A549 (cell line): ENCODE data around the gene RPS21.

ENCODE experiments used
- CBX8 ChIP-seq: fragments of 200-600 bp; sonication (generic); IDR thresholded peaks from 2 replicates; pipeline ENCODE4 v1.6.1; 2016
- EP300 ChIP-seq, 2 experiments: fragments of >200 bp; sonication (Bioruptor Twin); formaldehyde crosslinking; IDR thresholded peaks; 2 replicates in 1 of 2; 3 replicates in 1 of 2; pipeline ENCODE4 v1.6.1; 2016 to 2017
- MAFK ChIP-seq: fragments of 450-650 bp; IDR thresholded peaks from 2 replicates; pipeline ENCODE4 v1.6.1; 2014; ENCODE audit not compliant: partially characterized antibody
- MAZ ChIP-seq: fragments of 150-350 bp; IDR thresholded peaks from 2 replicates; pipeline ENCODE4 v1.6.1; 2014; ENCODE audit warnings: antibody characterized with exemption, low read depth, low read length, borderline replicate concordance
- NFE2L2 ChIP-seq: fragments of 150-350 bp; conservative IDR thresholded peaks from 2 replicates; pipeline ENCODE4 v1.6.1; 2014; ENCODE audit warnings: low read length
- TF ChIP-seq, protein P1 (sequence below): fragments of >200 bp; sonication (Bioruptor Twin); formaldehyde crosslinking; IDR thresholded peaks from 3 replicates; pipeline ENCODE4 v1.5.1; 2016
- TF ChIP-seq, protein P2 (sequence below): fragments of 200-600 bp; sonication (generic); IDR thresholded peaks from 2 replicates; pipeline ENCODE4 v1.6.1; 2016; ENCODE audit warnings: antibody characterized with exemption, mild to moderate bottlenecking, moderate library complexity

DNA sequence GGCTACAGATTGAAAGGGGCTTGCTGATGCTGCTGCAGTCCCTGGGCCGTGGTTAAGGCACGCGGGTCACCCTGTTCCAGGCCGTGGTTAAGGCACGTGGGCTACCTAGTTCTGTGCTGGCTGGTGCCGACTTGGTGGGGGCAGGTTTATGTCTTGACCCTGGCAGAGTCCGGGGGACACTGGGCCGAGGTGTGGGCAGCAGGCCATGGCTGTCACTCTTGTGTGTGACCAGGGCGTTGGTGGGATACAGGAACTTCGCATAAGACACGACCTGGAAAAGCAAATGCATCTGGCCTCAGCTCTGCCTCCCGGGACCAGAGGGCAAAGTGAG lies 6.4 kb downstream of the RPS21 start:
- TF ChIP-seq, protein P1, sequence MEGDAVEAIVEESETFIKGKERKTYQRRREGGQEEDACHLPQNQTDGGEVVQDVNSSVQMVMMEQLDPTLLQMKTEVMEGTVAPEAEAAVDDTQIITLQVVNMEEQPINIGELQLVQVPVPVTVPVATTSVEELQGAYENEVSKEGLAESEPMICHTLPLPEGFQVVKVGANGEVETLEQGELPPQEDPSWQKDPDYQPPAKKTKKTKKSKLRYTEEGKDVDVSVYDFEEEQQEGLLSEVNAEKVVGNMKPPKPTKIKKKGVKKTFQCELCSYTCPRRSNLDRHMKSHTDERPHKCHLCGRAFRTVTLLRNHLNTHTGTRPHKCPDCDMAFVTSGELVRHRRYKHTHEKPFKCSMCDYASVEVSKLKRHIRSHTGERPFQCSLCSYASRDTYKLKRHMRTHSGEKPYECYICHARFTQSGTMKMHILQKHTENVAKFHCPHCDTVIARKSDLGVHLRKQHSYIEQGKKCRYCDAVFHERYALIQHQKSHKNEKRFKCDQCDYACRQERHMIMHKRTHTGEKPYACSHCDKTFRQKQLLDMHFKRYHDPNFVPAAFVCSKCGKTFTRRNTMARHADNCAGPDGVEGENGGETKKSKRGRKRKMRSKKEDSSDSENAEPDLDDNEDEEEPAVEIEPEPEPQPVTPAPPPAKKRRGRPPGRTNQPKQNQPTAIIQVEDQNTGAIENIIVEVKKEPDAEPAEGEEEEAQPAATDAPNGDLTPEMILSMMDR: no peak
- TF ChIP-seq MAFK (no peak), MAZ (no peak), NFE2L2 (no peak), CBX8 (no peak), EP300 (IDR thresholded peaks at IDR 0.05) (no peak)
- TF ChIP-seq, protein P2, sequence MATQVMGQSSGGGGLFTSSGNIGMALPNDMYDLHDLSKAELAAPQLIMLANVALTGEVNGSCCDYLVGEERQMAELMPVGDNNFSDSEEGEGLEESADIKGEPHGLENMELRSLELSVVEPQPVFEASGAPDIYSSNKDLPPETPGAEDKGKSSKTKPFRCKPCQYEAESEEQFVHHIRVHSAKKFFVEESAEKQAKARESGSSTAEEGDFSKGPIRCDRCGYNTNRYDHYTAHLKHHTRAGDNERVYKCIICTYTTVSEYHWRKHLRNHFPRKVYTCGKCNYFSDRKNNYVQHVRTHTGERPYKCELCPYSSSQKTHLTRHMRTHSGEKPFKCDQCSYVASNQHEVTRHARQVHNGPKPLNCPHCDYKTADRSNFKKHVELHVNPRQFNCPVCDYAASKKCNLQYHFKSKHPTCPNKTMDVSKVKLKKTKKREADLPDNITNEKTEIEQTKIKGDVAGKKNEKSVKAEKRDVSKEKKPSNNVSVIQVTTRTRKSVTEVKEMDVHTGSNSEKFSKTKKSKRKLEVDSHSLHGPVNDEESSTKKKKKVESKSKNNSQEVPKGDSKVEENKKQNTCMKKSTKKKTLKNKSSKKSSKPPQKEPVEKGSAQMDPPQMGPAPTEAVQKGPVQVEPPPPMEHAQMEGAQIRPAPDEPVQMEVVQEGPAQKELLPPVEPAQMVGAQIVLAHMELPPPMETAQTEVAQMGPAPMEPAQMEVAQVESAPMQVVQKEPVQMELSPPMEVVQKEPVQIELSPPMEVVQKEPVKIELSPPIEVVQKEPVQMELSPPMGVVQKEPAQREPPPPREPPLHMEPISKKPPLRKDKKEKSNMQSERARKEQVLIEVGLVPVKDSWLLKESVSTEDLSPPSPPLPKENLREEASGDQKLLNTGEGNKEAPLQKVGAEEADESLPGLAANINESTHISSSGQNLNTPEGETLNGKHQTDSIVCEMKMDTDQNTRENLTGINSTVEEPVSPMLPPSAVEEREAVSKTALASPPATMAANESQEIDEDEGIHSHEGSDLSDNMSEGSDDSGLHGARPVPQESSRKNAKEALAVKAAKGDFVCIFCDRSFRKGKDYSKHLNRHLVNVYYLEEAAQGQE: no peak
